NK-92 (cell line): ENCODE measurements around the gene WDR74.
"Not testable (repeated sequence)": the region's sequence is repeated elsewhere in the genome, so short reads cannot be mapped to it uniquely, and the experiment has no call there.

Experiments
- DNase-seq: peaks from one replicate; lab custom pipeline; 2025; ENCODE audit not compliant: unreplicated experiment; lab: John Stamatoyannopoulos, UW

Gene WDR74

DNA sequence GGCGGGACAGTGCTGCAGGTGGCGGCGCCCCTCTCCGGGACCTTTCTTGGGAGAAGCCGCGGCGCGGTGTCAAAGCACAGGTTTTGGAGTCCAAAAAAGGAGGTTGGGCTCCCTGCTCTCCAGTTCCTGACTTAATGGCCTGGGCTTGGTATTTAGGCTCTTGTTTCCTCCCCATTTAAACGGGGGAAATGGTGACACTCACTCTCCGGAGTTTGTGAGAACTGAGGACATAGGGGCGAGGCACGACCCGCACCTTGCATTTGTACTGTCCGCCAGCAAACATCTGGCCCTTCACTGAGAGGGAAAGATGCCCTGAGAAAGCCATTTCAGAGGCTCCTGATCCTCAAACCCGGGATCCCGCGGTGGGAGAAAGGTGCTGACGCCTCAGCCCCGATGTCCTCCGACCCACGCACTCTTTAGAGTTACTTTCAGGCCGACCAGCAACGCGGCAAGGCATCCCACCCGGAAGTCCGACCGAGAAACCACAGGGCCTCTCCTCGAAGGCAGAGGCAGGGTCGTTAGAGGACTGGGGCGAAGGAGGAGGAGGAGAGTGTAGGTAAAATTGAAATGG is 2.9 kb upstream of the WDR74 start:
- DNase-seq: no peak

DNA sequence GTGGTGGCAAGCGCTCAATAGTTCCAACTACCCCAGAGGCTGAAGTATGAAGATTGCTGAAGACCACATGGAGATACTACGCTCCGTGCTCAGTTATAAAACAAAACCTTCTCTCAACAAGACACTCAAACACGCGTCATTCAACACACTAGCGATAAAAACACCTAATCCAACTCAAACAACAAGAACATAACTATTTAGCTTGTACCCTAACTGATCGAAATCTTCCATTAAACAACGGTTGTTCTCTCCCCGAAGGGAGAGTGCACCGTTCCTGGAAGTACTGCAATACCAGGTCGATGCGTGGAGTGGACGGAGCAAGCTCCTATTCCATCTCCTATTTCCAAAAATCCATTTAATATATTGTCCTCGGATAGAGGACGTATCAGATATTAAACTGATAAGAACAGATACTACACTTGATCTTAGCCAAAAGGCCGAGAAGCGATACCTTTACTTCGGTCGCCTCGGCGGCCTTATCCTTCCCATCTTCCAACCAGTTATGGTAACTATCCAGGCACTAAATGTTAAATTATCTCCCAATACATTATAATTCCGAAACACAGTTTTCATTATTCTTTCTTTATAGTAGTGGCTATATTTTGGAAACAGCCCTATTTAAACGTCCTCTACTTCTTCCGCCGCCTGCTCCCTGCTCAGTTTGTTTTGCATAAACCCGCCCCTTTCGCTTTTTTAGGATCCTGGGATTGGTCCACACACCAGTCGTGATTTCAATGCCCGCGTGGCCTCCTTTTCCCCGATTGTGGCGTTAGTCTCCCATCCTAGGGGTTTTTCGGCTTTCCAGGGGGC is 2.2 kb upstream of the WDR74 start:
- DNase-seq: no peak

DNA sequence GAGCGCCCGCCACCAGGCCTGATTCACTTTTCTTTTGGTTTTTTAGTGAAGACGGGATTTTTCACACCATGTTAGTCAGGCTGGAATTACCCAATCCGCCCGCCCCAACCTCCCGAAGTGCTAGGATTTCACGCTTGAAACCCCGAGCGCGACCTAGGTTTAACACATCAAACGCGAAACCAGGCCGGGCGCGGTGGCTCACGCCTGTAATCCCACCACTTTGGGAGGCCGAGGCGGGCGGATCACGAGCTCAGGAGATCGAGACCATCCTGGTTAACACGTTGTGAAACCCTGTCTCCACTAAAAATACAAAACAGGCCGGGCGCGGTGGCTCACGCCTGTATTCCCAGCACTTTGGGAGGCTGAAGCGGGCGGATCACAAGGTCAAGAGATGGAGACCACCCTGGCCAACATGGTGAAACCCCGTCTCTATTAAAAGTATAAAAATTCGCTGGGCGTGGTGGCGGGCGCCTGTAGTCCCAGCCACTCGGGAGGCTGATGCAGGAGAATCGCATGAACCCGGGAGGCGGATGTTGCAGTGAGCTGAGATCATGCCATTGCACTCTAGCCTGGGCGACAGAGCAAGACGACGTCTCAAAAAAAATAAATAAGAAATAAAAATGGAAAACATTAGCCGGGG is 1.5 kb upstream of the WDR74 start:
- DNase-seq: not testable (repeated sequence)

DNA sequence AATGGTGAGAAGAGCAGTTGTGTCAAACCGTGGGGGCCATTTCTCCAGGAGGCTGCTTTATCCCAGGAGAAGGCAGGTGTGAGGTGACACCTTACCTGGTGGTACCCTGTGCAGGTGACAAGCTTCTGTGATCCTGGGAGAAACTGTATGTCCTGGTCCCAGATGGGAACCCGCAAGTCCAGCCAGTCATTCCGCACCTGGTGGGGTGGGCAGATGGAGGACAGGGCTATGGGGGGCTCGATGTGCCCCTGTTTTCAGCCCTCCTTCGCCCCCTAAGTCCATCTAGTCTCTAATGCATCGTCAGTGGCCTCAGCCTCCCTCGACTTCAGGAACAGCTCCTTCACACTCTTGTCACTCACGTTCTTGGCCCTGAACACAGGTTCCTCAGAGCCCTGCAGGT is 4.1 kb downstream of the WDR74 start:
- DNase-seq: no peak

DNA sequence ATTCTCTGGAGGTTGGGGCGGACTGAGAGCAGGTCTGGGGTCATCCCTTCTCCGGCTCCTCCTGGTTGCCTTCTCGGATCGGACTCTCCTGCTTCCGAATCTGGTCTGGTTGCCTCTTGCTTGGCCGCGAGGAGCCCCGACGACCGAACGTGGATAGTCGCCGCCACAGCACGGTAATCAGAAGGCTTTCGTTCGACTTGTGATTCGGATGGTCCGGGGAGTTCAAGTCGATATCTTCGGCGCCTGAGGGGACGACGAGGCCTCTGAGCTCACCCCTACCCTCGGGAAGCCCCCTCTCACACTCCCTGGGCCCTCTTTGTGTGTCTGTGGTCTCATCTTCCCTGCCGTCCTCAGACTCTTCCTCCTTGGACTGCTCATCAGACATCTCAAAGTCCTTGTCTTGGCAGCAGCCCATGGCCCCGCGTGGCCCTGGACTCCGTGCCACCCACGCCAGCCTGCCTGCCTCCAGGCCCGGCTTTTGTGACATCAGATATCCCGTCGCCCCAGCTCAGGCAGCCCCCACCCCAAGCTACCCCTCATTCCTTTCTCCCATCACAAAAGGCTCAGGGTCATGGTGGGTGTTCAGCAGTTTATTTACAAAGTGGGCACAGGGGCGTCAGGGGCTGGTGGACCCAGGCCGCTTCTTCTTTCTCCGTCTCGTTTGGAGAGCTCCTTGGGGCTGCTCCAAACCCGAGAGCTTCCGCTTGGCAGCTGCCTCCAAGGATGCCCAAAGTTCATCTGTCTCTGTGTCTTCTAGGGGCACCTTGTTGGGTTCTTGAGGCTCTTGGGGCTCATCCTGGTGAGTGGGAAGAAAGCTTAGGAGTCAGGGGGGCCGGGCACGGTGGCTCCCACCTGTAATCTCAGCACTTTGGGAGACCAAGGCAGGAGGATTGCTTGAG is 6.8 kb downstream of the WDR74 start, which contains the start of gene TEX54:
TEX54 (minus strand) TSS at position 506 of the 899 bp plus-strand sequence.
- DNase-seq: no peak

DNA sequence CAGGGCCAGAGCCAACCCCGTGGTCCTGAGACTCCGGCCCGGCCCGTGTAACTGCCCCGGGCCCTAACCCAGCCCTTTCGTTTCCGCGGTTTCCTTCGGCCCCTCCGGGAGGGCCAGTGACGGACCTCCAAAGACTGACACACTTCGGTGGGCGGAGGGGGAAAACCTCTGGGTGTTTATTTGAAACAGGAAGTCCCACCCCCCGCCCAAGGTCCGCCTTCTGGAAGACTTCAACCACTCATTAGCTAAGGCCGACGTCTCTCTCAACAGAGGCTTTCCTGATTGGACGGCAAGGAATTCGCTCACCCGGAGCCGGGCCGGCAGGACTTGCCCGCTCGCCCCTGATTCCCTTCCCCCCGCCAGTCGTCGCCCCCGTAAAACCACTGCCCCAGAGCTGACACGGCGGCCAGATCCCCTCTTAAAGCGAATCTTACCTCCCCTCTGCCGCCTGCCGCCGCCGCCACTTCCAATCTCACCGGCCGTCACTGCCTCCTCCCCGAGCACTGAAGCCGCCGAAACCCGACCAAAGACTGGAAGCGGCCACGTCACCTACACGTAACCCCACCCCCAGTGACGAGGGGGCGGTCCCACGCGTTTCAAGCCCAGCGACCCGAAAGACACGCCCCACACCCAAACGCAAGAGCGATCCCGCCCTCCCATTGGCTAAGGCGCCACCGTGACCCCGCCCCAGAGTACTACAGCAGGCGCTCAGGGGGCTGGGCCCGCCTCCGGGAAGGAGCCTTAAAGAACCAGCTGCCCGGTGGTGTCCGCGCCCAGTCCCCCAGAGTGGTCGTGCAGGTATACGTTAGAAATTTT is 7.7 kb downstream of the WDR74 start, which contains the start of gene STX5:
STX5 (minus strand) TSS at position 532 of the 816 bp plus-strand sequence. CDS start 808 bp downstream, outside the sequence.
- peak; percentile 92 for DNase-seq

DNA sequence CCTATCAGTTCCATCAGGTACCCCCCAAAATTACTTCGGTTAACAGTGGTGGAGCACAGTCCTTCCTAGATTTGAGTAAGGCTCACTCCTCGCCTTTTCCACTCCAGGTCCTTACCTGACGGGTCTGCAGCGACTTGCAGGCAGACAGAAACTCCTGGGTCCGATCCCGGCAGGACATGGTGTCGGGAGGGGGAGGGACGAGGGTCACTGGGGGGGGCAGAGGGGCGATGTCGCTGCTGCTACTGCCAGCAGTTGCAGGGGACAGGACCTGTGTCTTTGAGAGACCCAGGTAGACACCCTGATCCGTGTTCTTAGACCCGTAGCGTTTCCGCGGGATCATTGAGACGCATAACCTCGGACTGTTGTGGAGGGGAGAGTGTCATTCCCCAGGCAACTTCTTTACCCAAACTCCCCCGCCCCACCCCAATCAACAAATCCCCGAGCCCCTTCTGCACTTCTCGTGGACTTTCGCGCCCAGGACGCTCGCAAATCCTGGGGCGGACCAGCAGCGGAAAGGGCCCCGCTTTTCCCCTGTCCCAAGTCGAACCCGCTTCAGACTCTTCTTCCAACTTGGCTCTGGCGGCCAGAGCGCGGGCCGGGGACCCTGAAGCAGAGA is 8.4 kb downstream of the WDR74 start:
- DNase-seq: no peak

DNA sequence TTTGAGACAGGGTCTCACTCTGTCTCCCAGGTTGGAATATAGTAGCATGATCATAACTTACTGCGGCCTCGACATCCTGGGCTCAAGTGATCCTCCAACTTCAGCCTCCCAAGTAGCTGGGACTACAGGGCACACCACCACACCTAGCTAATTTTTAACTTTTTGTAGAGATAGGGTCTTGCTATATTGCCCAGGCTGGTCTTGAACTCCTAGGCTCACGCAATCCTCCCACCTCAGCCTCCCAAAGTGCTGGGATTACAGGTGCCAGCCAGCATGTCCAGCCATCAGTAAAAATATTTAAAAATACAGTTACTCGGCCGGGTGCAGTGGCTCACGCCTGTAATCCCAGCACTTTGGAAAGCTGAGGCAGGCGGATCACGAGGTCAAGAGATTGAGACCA is 11.3 kb downstream of the WDR74 start:
- DNase-seq: not testable (repeated sequence)

DNA sequence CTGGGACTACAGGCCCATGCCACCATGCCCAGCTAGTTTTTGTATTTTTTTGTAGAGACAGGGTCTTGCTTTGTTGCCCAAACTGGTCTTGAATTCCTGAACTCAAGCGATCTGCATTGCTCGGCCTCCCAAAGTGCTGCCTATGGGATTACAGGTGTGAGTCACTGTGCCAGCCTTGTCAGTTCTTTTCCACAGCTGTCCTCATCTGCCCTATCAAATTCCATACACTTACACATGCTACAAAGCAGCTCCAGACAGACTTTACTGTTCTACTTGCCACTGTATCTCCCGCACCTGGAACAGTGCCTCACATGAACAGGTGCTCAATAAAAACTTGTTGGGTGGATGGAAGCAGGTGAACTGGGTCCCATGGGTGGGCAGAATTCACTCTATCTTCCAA is 15.7 kb downstream of the WDR74 start:
- DNase-seq: no peak

DNA sequence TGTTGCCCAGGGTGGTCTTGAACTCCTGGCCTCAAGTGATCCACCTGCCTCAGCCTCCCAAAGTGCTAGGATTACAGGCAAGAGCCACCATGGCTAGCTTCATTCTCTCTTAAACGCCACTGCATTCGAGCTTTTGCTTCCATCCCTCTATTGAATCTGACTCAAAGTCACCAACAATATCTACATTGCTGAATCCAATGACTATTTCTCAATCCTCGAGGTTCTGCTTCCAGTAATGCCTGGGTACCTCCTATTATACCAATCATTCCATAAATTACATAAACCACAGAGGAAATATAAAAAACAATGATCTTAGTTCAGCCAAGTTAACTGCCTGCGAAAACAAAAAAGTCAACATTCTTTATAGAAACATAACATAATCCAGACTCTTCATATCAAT is 22.3 kb downstream of the WDR74 start:
- no peak for DNase-seq

DNA sequence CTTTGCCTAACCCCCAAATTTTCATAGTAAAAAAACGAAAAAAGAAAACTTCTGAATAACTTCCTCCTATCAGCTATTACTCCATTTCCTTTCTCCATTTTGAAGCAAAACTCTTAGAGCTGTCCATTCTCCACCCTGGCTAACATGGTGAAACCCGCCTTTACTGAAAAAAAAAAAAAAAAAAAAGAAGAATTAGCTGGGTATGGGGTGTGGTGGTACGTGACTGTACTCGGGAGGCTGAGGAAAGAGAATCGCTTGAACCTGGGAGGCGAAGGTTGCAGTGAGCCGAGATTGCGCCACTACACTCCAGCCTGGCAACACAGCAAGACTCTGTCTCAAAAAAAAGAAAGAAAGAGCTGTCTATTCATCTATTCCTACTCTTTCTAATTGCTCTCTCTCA is 22.8 kb downstream of the WDR74 start:
- DNase-seq: no peak

DNA sequence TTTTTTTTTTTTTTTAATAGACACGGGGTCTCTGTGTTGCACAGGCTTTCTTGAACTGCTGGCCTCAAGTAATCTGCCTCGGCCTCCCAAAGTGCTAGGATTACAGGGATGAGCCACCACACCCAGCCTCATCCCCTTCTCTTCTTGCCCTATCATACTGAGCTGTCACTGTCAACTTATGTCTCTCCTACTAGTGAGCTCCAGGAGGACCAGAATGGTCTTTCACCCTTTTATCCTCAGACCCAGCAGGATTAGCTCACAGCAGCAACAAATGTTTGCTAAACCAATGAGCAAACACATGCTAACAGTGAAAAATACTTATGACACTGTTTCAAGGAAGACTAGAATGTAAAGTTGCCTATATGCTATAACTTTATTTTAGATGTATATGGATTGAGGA is 27.7 kb downstream of the WDR74 start:
- no peak for DNase-seq

DNA sequence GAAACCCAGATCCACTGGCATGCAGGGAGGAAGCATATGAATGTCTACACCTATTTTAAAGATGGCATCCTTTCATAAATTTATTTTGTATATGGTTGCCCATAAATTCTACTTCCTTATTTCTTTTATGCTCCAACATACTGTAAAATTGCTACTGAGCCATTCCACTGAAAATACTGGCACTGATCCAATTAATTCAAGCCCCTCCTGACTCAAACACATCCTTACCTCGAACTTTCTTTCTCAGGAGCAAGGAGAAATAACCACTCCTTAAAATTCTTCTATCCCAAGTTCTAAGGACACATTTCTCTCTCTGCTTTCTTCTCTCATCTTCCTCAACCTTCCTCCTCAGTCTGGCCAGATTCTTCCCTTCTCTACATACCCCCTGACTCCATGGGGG is 28.6 kb downstream of the WDR74 start:
- DNase-seq: no peak

DNA sequence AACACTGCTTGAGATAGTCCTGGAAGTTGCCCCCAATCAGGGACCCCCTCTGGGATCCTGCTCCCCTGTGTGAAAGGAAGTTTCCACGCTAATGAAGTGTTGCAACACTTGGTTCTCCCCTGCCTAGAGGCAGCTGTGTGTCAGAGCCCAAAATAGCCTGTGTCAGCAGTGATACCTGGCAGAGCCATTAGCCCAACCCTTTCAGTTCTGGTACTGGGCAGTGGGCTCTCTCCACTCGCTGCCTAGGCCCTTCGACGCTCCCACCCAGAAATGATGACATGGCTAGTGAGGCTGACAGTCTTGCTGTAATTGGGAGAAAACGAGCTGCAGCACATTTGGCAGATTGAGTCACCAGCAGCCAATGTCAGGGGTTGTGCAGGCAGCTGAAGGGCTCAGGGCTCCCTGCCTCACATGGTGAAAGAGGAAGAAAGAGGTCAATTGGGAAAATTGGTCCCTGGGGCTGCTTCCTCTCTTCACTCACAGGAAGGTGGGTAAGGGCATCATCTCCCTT is 32.7 kb downstream of the WDR74 start:
- no peak for DNase-seq

DNA sequence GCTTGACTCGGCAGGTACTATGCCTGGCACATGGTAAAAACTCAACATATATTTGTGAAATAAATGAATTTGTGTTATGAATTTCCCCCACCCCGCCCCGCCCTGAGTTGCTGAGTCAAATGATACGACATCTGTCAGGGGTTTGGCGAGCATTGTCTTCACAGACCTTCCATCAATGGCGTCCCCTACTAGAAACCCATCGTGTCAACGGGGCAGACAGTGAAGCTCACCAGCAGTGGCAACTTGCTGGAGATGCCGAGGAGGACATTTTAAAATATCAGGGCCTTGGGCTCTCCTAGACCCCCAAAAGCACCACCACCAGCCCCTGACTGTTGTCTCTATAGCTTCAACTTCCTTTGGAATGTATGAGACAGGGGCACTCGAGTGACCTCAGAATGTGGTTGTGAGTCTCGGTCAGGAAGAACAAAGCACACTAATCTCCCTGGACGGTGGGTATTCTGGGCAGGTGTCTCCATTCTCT is 33.4 kb downstream of the WDR74 start:
- DNase-seq: no peak

DNA sequence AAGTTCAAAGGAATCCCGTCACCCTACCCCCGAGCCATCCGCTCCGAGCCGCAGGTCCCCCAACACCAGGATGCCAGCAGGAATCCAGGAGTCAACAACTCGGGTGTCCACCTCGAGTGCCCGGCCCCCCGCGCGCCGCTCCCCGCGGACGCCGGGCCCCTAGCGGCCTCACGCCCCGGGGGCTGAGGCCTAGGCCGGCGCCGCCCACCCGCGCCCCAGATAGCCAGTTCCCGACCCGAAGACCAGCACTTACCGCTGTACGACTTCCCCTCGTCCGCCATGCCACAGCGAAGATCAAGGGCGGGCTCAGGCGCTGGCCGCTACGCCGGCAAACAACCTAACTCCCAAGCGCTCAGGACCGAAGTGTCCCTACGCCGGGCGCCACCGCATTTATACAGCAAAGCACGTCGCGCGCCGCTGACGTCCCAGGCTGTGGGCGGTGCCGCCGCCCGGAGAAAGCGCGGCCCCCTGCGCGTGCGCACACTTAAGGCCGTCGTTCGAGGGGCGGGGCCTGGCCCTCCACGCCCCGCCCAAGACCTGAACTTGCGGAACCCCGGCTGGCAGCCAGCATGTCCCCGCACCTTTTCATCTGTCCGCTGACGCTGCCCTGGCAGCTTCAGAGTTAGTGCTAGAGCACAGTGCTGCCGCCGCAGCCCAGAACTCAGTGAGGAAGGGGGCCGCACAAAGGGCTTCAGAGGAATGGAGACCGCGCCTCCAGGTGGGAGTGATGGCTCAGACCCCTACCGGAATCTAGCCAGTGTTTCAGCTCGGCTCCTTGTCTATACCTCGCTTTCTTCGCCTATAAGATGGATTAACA is 34.1 kb downstream of the WDR74 start, which contains the start of gene NXF1:
NXF1 (minus strand) TSS at position 365 of the 817 bp plus-strand sequence; CDS start at position 281, 84 bp downstream.
- DNase-seq: peak; percentile 50

DNA sequence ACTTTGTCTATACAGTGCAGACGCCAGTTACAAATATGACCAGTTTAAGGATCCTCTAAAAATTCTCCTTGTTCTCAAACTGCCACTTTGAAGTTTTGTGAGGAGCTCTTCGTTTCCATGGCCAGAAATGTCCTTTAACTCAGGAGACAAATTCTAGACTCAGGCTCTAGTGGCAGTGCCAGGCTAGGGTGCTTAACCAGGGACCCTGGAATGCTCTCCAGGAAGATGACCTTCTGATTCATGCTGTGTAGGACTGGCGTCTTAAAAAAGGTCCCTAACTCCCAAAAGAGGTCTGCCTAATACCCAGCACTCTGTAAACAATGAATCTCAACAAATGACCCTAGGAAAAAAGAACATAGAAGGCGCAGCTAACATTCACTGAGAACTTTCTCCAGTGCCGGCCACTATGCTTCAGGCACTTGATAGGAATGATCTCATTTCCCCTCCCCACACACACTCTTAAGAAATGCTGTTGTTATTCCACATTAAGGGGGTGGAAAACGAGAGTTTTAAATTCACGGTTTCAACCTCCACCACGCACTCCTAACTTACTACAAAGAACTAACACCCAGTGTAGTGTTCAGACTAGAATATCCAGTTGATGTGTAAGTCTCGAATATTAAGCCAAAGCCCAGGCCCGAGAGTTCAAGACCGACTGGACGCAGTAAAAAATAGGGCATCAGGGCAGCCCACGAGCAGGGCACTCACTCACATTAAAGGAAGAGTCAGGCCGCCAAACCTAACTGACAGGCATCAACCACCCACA is 34.9 kb downstream of the WDR74 start:
- DNase-seq: no peak

DNA sequence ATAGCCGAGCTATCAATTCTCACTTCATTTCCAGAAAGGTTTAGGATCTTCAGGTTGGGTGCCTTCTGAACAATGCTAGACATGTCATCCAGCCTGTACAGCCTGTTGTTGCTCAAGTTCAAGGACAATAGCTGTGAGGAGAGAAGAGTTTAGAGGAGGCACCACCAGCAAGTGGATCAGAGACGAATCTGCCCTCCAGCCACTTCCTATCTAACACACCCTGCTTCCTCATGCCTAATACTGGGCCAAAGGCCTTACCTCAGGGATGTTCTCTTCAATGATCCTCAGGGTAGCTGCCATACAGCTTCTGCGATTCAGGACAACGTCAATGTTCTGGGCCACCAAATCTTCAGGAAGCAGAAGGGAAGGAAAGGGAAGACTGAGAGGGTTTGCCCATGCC is 38.3 kb downstream of the WDR74 start:
- DNase-seq: no peak
